ENCODE data around the gene PPP2R3B.

DNA sequence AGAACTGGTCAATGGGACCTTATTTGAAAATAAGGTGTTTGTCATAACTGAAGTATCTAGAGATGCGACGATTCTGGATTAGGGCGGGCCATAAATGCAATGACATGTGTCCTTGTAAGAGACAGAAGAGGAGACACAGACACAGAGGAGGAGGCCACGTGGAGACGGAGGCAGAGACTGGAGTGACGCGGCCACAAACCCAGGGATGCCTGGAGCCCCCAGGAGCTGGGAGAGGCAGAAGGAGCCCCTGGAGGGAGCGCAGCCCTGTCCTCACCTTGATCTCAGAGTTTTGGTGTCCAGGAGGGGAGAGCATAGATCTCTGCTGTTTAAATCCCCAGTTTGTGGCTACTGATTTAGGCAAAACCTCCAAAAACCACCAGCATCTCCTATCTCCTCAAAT, 73.2 kb downstream of the PPP2R3B start:
- TF ChIP-seq, protein P1, sequence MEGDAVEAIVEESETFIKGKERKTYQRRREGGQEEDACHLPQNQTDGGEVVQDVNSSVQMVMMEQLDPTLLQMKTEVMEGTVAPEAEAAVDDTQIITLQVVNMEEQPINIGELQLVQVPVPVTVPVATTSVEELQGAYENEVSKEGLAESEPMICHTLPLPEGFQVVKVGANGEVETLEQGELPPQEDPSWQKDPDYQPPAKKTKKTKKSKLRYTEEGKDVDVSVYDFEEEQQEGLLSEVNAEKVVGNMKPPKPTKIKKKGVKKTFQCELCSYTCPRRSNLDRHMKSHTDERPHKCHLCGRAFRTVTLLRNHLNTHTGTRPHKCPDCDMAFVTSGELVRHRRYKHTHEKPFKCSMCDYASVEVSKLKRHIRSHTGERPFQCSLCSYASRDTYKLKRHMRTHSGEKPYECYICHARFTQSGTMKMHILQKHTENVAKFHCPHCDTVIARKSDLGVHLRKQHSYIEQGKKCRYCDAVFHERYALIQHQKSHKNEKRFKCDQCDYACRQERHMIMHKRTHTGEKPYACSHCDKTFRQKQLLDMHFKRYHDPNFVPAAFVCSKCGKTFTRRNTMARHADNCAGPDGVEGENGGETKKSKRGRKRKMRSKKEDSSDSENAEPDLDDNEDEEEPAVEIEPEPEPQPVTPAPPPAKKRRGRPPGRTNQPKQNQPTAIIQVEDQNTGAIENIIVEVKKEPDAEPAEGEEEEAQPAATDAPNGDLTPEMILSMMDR (IDR thresholded peaks at IDR 0.05): no peak
- no peak for TF ChIP-seq POLR2A (IDR thresholded peaks at IDR 0.05)

Data from heart left ventricle (tissue), 13 donors.